A549 (cell line): ENCODE measurements around the gene FRMD7. TPM values are rescaled to one million over a fixed set of nuclear protein-coding genes. Genes with fewer than 3 reads are reported as not detected.

Experiments
- ATAC-seq, 2 experiments: fragments of 200-7000 bp in 1 of 2; fragments of >200 bp in 1 of 2; cut with Nextera tagmentation in 1 of 2; cut with Tn5 transposase in 1 of 2; 3 replicates each; pipeline versions ENCODE4 v1.8.0 to v1.9.1; 2018 to 2020; ENCODE audit warnings: mild to moderate bottlenecking in 1 of 2, moderate library complexity in 1 of 2
- CTCF ChIA-PET: fragments of 300-600 bp; sonication (Branson Sonifier 250); formaldehyde crosslinking; extraction: SDS; loops from one replicate; lab custom pipeline; 2021; ENCODE audit warnings: antibody characterized with exemption, inconsistent platforms; lab: Yijun Ruan, JAX
- POLR2A ChIA-PET: fragments of 350-600 bp; formaldehyde crosslinking; extraction: SDS; loops from one replicate; lab custom pipeline; 2021; ENCODE audit warnings: antibody characterized with exemption, inconsistent platforms; lab: Yijun Ruan, JAX
- DNase-seq, 2 experiments: peaks; one replicate each; pipeline versions ENCODE4 v3.0.0 to v3.0.0-alpha.2; 2011 to 2016; ENCODE audit warnings: low read depth in 1 of 2, low spot score in 1 of 2
- FAIRE-seq: peaks from 2 replicates; lab custom pipeline; 2011; peaks lifted over from hg19 to GRCh38; lab: Jason Lieb, UNC
- H3K27ac ChIP-seq, 2 experiments: fragments of >200 bp; sonication (Bioruptor Twin); formaldehyde crosslinking; 3 replicates each; pipeline ENCODE4 v1.5.1; 2016 to 2017
- H3K4me1 ChIP-seq: fragments of >200 bp; sonication (Bioruptor Twin); formaldehyde crosslinking; 3 replicates; pipeline ENCODE4 v1.6.1; 2016
- H3K4me2 ChIP-seq: fragments of >200 bp; sonication (Bioruptor Twin); formaldehyde crosslinking; 3 replicates; pipeline ENCODE4 v1.6.1; 2016
- H3K4me3 ChIP-seq: fragments of >200 bp; sonication (Bioruptor Twin); formaldehyde crosslinking; 3 replicates; pipeline ENCODE4 v1.5.1; 2016
- H3K9me3 ChIP-seq: fragments of >200 bp; sonication (Bioruptor Twin); formaldehyde crosslinking; 3 replicates; pipeline ENCODE4 v1.6.1; 2016
- CBX8 ChIP-seq: fragments of 200-600 bp; sonication (generic); IDR thresholded peaks from 2 replicates; pipeline ENCODE4 v1.6.1; 2016
- CTCF ChIP-seq: fragments of >200 bp; sonication (Bioruptor Twin); formaldehyde crosslinking; IDR thresholded peaks from 3 replicates; pipeline ENCODE4 v1.5.1; 2016
- EHF ChIP-seq: fragments of 250-450 bp; sonication (Bioruptor Pico); IDR thresholded peaks from 2 replicates; pipeline ENCODE4 v1.5.0; 2020; ENCODE audit warnings: mild to moderate bottlenecking
- FOSB ChIP-seq: fragments of 250-450 bp; sonication (Bioruptor Pico); IDR thresholded peaks from 2 replicates; pipeline ENCODE4 v1.5.0; 2020; ENCODE audit warnings: mild to moderate bottlenecking, moderate library complexity
- GATA3 ChIP-seq: IDR thresholded peaks from 2 replicates; pipeline ENCODE4 v1.6.1; 2012; ENCODE audit warnings: borderline replicate concordance
- HDAC2 ChIP-seq: fragments of 200-600 bp; sonication (generic); IDR thresholded peaks from 2 replicates; pipeline ENCODE4 v1.6.1; 2016
- HOXA7 ChIP-seq: fragments of 250-450 bp; sonication (Bioruptor Pico); IDR thresholded peaks from 2 replicates; pipeline ENCODE4 v1.5.0; 2020; ENCODE audit warnings: mild to moderate bottlenecking, moderate library complexity
- HOXB5 ChIP-seq: fragments of 250-450 bp; sonication (Bioruptor Pico); IDR thresholded peaks from 2 replicates; pipeline ENCODE4 v1.5.0; 2020; ENCODE audit warnings: mild to moderate bottlenecking, moderate library complexity
- JUN ChIP-seq, 2 experiments: fragments of >200 bp; sonication (Bioruptor Twin); formaldehyde crosslinking; IDR thresholded peaks; 2 replicates in 1 of 2; 3 replicates in 1 of 2; pipeline ENCODE4 v1.6.1; 2016 to 2017
- JUNB ChIP-seq: fragments of >200 bp; sonication (Bioruptor Twin); formaldehyde crosslinking; IDR thresholded peaks from 2 replicates; pipeline ENCODE4 v1.6.1; 2016
- KDM5A ChIP-seq: fragments of 200-600 bp; sonication (generic); IDR thresholded peaks from 2 replicates; pipeline ENCODE4 v1.6.1; 2016; ENCODE audit warnings: antibody characterized with exemption, mild to moderate bottlenecking
- MYC ChIP-seq: IDR thresholded peaks from 2 replicates; pipeline ENCODE4 v1.6.1; 2012; ENCODE audit warnings: mild to moderate bottlenecking, inconsistent platforms, low read length, improper control_type of control experiment, borderline replicate concordance
- NFE2L2 ChIP-seq: fragments of 150-350 bp; conservative IDR thresholded peaks from 2 replicates; pipeline ENCODE4 v1.6.1; 2014; ENCODE audit warnings: low read length
- NPAS2 ChIP-seq: fragments of 250-450 bp; sonication (Bioruptor Pico); IDR thresholded peaks from 2 replicates; pipeline ENCODE4 v1.8.0; 2022; ENCODE audit warnings: mild to moderate bottlenecking, moderate library complexity, borderline replicate concordance
- POLR2AphosphoS2 ChIP-seq: conservative IDR thresholded peaks from 2 replicates; pipeline ENCODE4 v1.6.1; 2012; ENCODE audit warnings: low read length, improper control_type of control experiment, inconsistent platforms
- RAD21 ChIP-seq, 2 experiments: fragments of >200 bp in 1 of 2; sonication (Bioruptor Twin) in 1 of 2; formaldehyde crosslinking in 1 of 2; IDR thresholded peaks in 1 of 2; conservative IDR thresholded peaks in 1 of 2; 2 replicates in 1 of 2; 3 replicates in 1 of 2; pipeline ENCODE4 v1.6.1; 2012 to 2018; ENCODE audit warnings: inconsistent platforms in 1 of 2
- RARB ChIP-seq: fragments of 250-450 bp; sonication (Bioruptor Pico); IDR thresholded peaks from 2 replicates; pipeline ENCODE4 v1.8.0; 2021; ENCODE audit warnings: mild to moderate bottlenecking, moderate library complexity
- SMC3 ChIP-seq: fragments of >200 bp; sonication (Bioruptor Twin); formaldehyde crosslinking; IDR thresholded peaks from 3 replicates; pipeline ENCODE4 v1.6.1; 2018; ENCODE audit warnings: inconsistent platforms
- SREBF2 ChIP-seq: fragments of 450-650 bp; IDR thresholded peaks from 2 replicates; pipeline ENCODE4 v1.6.1; 2014; ENCODE audit warnings: mild to moderate bottlenecking, moderate library complexity
- TP53 ChIP-seq: fragments of 250-450 bp; sonication (Bioruptor Pico); IDR thresholded peaks from 2 replicates; pipeline ENCODE4 v1.5.0; 2021; ENCODE audit warnings: mild to moderate bottlenecking, moderate library complexity
- ZFP36 ChIP-seq: fragments of 450-650 bp; IDR thresholded peaks from 2 replicates; pipeline ENCODE4 v1.6.1; 2014; ENCODE audit warnings: borderline replicate concordance; ENCODE audit not compliant: partially characterized antibody
- WGBS: methylation state at CpG from one replicate; pipeline ENCODE4 v1.1.6; 2017; ENCODE audit errors: missing lambda C conversion rate; 5-methylcytosine and 5-hydroxymethylcytosine counted together
- polyA plus RNA-seq, 4 experiments: library from polyadenylated mRNA; depleted of rRNA in 3 of 4; stranded (reverse); fragments of >200 nt; fragmentation: RNase III in 1 of 4; extraction: RNeasy Plus Mini Kit Qiagen cat#74134 plus additional on column Dnase treatment in 1 of 4; gene quantifications; 2 replicates in 3 of 4; 3 replicates in 1 of 4; pipeline ENCODE4 v1.2.3, GENCODE V29; 2011 to 2017
- TF ChIP-seq, protein P1 (sequence below): fragments of >200 bp; sonication (Bioruptor Twin); formaldehyde crosslinking; IDR thresholded peaks from 3 replicates; pipeline ENCODE4 v1.6.1; 2016
- TF ChIP-seq, protein P2 (sequence below): fragments of 250-450 bp; sonication (Bioruptor Pico); IDR thresholded peaks from 2 replicates; pipeline ENCODE4 v1.5.0; 2020; ENCODE audit warnings: low read depth, mild to moderate bottlenecking, moderate library complexity

FRMD7 gene
- polyA plus RNA-seq, 2 of the 4 experiments (the other 2 are of a cell fraction), result not detected

DNA sequence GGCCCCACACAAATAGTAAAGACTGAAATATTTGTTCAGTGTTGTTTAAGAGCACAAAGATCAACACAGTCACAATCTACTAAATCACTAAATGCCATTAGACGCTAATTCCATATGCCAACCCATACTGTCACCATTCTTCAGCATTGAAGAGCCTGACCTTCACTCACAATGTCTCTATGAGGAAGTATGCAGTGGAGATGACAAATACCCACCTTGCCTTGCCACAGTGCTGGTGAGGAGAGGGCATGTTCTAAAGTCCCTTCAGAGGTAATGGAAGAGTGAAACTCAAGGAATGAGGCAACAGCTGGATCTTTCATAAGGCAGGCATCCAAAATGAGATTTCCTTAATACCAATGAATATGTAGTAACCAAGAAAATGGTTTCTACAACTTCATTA is 50.4 kb downstream of the FRMD7 start:
- H3K4me2 ChIP-seq, result no peak overlapping the region
- FAIRE-seq (peak; percentile 23), DNase-seq (no peak), ATAC-seq (no peak)
- 53% methylated on average over 1 of the region's 1 CpG for WGBS
- H3K4me3 ChIP-seq, result no peak overlapping the region
- no peaks in the 10 kb centered on the region for H3K9me3 ChIP-seq
- ChIA-PET POLR2A (no interaction called here), CTCF (no interaction called here)
- TF ChIP-seq CTCF, result no peak
- TF ChIP-seq FOSB (CRISPR knock-in tag), result no peak
- TF ChIP-seq JUN (IDR thresholded peaks at IDR 0.05), result no peak
- no peak for TF ChIP-seq HOXA7 (CRISPR knock-in tag)
- no peak for TF ChIP-seq CBX8
- no peak for TF ChIP-seq NFE2L2
- H3K4me1 ChIP-seq, result no peaks in the 10 kb centered on the region
- no peak overlapping the region for H3K27ac ChIP-seq

DNA sequence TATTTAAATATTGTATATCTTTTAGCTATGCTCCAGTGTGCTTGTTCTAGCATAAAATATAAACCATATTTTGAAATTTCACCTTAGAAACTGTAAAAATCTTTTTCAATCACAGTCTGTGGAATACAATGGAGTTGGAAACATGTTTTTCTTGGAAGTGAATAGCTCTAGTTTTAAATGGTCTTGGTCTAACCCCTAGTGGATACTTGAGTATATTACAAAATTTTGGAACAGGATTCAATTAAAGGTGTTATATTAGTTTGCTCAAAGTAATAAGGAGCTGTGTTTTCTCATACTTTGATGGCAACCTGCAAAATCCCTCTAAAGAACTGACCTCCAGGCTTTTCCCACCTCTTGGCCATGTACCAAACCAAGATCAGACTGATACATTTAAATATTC is 56.6 kb downstream of the FRMD7 start:
- Histone ChIP-seq H3K4me2 (no peak overlapping the region), H3K27ac (no peak overlapping the region), H3K4me3 (no peak overlapping the region), H3K9me3 (no peaks in the 10 kb centered on the region), H3K4me1 (no peaks in the 10 kb centered on the region)
- peak; percentile 79 for FAIRE-seq
- peak in 1 of 2 experiments; percentile 65; a peak in 2 of 6 replicates for ATAC-seq
- ChIA-PET POLR2A (no interaction called here), CTCF (interaction anchor here (0.7 to 3.0 kb wide), 9 partner anchors 9 to 230 kb away, joined by 3 to 12 read pairs (median 4); partner anchors contain the start of gene STK26)
- TF ChIP-seq SREBF2, result no peak
- TF ChIP-seq, protein P1, sequence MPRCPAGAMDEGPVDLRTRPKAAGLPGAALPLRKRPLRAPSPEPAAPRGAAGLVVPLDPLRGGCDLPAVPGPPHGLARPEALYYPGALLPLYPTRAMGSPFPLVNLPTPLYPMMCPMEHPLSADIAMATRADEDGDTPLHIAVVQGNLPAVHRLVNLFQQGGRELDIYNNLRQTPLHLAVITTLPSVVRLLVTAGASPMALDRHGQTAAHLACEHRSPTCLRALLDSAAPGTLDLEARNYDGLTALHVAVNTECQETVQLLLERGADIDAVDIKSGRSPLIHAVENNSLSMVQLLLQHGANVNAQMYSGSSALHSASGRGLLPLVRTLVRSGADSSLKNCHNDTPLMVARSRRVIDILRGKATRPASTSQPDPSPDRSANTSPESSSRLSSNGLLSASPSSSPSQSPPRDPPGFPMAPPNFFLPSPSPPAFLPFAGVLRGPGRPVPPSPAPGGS, result no peak
- TF ChIP-seq NPAS2 (CRISPR knock-in tag), result no peak
- no peak for TF ChIP-seq JUNB
- 0 out of 3 replicates have a peak, but pooled peaks have one; percentile 21 for TF ChIP-seq SMC3
- no peak for TF ChIP-seq ZFP36
- no peak for TF ChIP-seq EHF (CRISPR knock-in tag)
- TF ChIP-seq HDAC2, result no peak
- TF ChIP-seq TP53 (CRISPR knock-in tag), result no peak
- no peak for TF ChIP-seq RARB (CRISPR knock-in tag)
- peak; percentile 36; the same call in 2 of the 3 replicates for TF ChIP-seq CTCF
- TF ChIP-seq POLR2AphosphoS2, result no peak
- TF ChIP-seq MYC, result no peak
- peak; percentile 48 to 50 for TF ChIP-seq RAD21 (conservative IDR thresholded peaks at IDR 0.05 in 1 of 2, IDR thresholded peaks at IDR 0.05 in 1 of 2)
- no peak for TF ChIP-seq KDM5A
- no peak for TF ChIP-seq GATA3
- TF ChIP-seq, protein P2, sequence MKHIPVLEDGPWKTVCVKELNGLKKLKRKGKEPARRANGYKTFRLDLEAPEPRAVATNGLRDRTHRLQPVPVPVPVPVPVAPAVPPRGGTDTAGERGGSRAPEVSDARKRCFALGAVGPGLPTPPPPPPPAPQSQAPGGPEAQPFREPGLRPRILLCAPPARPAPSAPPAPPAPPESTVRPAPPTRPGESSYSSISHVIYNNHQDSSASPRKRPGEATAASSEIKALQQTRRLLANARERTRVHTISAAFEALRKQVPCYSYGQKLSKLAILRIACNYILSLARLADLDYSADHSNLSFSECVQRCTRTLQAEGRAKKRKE (CRISPR knock-in tag), result no peak
- no peak for TF ChIP-seq NFE2L2
- no peak for TF ChIP-seq HOXB5 (CRISPR knock-in tag)
- DNase-seq, result peak; percentile 11
